Amniotic stem cell (primary cell): ENCODE data around the gene NTN4.
"Not testable (repeated sequence)": the region's sequence is repeated elsewhere in the genome, so short reads cannot be mapped to it uniquely, and the experiment has no call there.

Experiments
- DNase-seq: peaks from one replicate; lab custom pipeline; 2025; lab: John Stamatoyannopoulos, UW

NTN4 gene

DNA sequence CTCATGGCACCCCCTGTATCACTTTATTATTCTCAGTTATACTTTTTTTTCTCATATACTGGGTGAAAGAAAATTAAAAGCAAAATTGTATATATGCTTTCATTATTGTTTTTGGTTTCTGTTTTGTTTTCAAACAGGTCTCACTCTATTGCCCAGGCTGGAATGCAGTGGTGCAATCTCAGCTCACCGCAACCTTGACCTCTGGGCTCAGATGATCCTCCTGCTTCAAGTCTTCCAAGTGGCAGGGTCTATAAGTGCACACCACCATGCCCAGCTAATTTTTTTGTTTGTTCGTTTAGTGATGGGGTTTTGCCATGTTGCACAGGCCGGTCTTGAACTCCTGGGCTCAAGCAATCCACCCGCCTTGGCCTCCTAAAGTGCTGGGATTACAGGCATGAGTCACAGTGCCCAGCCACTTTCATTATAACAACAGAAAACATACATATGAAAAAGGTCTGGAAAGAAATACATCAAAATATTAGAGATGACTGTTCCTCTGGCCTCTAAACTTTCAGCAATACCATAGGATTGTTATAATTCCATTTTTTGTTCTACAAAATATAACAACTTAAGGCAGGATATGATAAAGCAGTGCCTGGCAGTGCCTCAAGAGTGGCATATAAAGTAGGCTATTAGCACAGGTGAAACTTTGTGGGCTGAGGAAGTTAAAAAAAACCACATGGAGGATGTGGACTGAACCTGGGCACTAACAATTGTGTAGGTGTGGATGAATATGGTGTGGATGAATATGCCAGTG, 5.8 kb upstream of the NTN4 start:
- no peak for DNase-seq

DNA sequence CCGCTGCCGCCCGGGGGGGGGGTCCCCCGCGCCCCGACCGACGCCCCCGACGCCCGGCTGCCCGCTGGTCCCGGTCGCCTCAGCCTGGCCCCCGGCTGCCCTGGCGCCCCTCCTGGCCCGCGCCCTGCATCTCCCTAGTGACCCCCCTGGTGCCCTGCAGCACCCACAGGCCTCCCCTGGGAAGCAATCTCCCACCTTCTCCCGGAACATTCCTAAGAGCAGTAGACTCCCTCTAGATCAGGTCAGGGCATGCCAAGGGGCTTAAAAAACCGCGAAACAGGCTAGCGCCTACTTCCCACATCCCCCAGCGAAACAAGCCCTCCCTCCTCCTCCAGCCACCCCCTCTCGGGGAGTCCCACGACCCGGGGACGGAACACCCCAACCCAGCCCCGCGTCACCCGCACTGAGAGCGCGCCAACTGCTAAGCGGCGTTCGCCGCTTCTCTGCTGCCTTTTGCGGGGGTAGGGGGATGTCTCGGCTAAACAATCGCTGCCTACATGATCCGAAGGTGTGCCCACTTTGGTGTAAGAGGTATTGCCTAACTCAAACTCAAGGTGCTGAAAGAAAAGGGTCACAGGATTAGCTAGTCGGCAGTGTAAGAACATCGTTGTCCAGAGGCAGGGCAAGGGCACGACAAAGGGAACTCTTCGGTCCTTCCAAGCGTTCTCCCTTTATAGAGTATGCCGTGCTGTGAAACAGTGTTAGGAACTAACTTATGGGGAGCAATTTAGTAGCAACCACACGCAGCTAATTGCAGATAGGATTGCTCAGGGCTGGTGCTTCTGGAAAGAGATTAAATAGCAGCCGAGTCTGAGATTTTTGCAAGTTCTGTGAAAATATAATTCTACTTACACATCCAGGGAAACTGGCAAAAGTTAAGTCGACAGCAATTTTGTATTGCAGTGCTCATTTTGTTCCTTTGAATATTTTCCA, 619 bp upstream of the NTN4 start:
- no peak for DNase-seq

- DNase-seq = no peak
Observed at GRCh38 chr12:95789126-95790032, 1.2 kb downstream of the NTN4 start.

GRCh38 chr12:95788637-95789036, 1.9 kb downstream of the NTN4 start:
- no peak for DNase-seq

- no peak for DNase-seq
Observed at GRCh38 chr12:95787274-95787818, 3.2 kb downstream of the NTN4 start.

- no peak for DNase-seq
Observed at GRCh38 chr12:95784915-95785314, 5.6 kb downstream of the NTN4 start.

DNA sequence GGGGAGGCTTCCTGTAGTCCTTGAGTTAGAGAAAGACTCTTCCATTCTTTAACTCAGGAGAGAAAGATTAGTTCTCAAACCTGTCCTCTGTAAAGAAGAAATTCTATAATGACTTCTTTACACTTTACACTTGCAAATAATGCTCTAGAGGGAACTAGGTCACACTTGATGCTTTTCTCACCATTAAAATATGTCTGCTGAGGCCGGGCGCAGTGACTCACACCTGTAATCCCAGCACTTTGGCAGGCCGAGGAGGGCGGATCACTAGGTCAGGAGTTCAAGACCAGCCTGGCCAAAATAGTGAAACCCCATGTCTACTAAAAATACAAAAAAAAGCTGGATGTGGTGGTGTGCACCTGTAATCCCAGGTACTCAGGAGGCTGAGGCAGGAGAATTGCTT, 6.3 kb downstream of the NTN4 start:
- DNase-seq = no peak

DNA sequence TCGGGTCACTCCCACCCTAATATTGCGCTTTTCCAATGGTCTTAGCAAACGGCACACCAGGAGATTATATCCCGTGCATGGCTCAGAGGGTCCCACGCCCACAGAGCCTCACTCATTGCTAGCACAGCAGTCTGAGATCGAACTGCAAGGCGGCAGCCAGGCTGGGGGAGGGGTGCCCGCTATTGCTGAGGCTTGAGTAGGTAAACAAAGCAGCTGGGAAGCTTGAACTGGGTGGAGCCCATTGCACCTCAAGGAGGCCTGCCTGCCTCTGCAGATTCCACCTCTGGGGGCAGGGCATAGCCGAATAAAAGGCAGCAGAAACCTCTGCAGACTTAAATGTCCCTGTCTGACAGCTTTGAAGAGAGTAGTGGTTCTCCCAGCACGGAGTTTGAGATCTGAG, 15.1 kb downstream of the NTN4 start:
- not testable (repeated sequence) for DNase-seq

GRCh38 chr12:95774311-95775045, 16.1 kb downstream of the NTN4 start:
- no peak for DNase-seq

DNA sequence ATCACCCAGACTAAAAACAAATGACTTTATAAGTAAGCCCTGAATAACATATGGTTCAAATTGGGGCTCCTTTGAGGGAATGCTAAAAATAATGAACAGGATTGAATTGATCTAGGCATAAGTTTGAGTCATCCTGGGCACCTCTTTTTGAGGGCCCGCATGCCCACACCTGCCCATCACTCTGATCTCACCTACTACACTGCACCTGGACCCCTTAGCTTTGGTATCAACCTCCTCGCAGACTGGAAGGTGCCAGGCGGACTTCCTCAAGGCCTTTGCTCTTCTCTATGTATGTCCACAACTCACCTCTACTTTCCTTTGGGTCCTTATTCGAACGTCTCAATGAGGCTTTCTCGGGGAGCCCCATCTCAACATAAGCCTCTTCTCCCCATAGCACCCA, 17.2 kb downstream of the NTN4 start:
- no peak for DNase-seq

DNA sequence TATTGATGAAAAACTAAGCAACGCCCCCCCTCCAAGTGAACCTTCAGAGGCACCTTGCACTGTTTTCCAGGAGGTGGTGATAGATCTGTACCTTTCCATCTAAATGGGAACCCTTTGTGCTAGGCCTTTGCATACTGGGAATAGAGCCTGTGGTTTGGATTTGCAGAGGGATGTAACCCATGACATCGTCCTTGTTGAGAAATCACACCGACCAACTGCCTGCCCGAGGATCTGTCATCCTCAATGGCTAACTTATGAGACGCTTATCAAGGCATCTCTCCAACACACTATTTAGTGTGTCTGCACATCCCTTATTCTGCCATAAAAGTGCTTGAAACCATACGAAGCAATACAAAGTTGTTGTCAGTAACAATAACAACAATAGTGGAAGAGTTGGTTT, 22.9 kb downstream of the NTN4 start:
- no peak for DNase-seq

- no peak for DNase-seq
Observed at GRCh38 chr12:95766356-95767019, 24.1 kb downstream of the NTN4 start.

- DNase-seq = no peak
Observed at GRCh38 chr12:95764848-95765247, 25.7 kb downstream of the NTN4 start.

DNA sequence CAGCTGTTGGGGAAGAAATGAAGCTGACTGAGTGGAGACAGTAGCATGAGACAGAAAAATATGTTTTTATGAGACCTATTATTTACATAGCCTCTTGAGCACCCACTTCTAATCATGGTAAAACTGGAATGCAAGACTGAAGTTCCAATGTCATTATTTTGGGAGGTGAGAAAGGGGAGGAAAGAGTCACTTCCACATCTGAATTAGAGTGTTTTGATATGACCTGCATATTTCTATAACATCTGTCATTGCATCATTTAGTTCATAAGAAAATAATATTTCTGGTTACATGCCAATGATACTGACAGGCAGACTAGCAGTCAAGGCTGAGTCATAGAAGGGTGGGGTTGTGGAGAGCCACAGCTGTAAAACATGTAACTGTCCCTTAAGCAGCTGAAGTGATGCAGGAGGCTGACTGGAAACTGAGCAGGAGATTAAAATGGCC, 26.7 kb downstream of the NTN4 start:
- peak; percentile 51 for DNase-seq

DNA sequence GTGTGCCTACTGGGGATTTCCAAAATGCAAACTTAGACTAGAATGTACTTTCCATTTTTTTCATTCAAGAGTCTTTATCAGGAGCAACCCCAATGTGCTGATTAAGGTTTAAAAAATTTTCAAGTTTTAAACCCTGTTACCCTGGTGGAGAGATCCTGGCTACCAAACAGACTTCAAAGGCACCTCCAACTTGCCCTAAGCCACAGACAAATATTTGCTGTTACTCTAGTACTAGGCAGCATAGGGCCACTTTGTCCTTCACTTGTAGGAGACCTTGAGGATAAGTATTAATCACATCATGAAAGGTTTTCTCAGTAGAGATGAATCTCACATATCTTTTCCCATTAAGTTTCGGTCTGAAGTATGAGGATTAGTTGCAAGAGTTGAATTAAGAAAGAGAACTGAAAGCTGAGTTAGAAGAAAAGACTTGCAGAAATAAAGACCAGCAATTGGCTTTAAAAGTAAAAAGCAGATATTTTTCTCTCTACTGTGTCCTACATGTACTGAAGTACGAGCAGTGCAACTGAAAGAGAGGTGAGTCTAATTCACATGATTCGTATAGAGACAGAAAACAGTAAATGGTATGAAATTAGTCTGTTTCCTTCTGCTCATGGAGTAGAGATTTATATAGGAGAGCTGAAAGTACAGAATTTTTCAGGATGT, 28.3 kb downstream of the NTN4 start:
- DNase-seq = no peak

DNA sequence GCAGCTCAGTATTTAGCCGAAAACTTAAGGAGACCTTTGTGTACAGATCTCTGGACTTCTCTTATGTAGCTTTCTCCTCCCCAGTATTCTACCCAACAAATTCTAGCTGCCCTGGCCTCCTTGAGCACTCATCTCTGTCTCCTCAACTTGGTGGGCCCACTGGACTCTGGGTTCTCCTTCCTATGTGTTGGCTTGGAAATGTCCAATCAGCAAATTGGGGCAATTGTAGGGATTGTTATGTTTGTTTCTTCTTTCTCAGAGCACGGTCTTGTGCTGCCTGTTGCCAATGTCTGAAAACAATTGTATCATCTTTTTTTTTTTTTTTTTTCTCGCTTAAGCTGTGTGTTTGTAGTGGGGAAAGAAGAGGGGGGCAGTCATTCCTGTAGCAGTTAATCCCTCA, 30.2 kb downstream of the NTN4 start:
- DNase-seq = no peak

DNA sequence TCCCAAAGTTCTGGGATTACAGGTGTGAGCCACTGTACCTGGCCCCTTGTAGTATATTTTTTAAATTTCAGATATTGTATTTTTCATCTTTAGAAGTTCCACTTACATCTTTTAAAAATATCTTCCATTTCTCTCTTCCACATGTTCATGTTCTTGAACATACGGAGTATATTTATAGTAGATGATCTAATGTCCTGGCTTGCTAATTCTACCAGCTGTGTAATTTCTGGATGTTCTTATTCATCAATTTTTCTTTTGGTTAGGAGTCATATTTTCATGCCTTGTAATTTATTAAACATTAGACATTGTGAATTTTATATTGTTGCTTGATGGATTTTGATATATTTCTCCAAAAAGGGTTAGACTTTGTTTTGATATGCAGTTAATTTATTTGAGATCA, 30.8 kb downstream of the NTN4 start:
- no peak for DNase-seq

GRCh38 chr12:95759039-95759438, 31.5 kb downstream of the NTN4 start:
- DNase-seq = no peak

- no peak for DNase-seq
Observed at GRCh38 chr12:95756362-95756761, 34.2 kb downstream of the NTN4 start.

GRCh38 chr12:95755261-95755865, 35.2 kb downstream of the NTN4 start:
- no peak for DNase-seq
